Tibial nerve (tissue), 3 donors: ENCODE data around the gene EPAS1.

ENCODE experiments used
- POLR2A ChIP-seq, 2 donors: fragments of 450-650 bp; IDR thresholded peaks; one replicate each; pipeline ENCODE4 v1.6.1; 2017; ENCODE audit warnings: antibody characterized with exemption in 2 of 2, mild to moderate bottlenecking in 2 of 2, moderate library complexity in 2 of 2
- TF ChIP-seq, protein P1 (sequence below), 5 experiments: fragments of 200-600 bp in 3 of 5; fragments of 450-650 bp in 2 of 5; sonication (generic) in 3 of 5; IDR thresholded peaks; one replicate each; pipeline ENCODE4 v1.5.1; 2016 to 2019; ENCODE audit warnings: antibody characterized with exemption in 5 of 5, mild to moderate bottlenecking in 3 of 5, moderate library complexity in 2 of 5

GRCh38 chr2:46384457-46384815 is 87.2 kb downstream of the EPAS1 start:
- TF ChIP-seq, protein P1, sequence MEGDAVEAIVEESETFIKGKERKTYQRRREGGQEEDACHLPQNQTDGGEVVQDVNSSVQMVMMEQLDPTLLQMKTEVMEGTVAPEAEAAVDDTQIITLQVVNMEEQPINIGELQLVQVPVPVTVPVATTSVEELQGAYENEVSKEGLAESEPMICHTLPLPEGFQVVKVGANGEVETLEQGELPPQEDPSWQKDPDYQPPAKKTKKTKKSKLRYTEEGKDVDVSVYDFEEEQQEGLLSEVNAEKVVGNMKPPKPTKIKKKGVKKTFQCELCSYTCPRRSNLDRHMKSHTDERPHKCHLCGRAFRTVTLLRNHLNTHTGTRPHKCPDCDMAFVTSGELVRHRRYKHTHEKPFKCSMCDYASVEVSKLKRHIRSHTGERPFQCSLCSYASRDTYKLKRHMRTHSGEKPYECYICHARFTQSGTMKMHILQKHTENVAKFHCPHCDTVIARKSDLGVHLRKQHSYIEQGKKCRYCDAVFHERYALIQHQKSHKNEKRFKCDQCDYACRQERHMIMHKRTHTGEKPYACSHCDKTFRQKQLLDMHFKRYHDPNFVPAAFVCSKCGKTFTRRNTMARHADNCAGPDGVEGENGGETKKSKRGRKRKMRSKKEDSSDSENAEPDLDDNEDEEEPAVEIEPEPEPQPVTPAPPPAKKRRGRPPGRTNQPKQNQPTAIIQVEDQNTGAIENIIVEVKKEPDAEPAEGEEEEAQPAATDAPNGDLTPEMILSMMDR (IDR thresholded peaks at IDR 0.05): no peak
- no peak for TF ChIP-seq POLR2A (IDR thresholded peaks at IDR 0.05)
